H1 (cell line): ENCODE results near the gene COMP. TPM values are rescaled to one million over a fixed set of nuclear protein-coding genes. Genes with fewer than 3 reads are reported as not detected.

ENCODE experiments used
- CTCF ChIA-PET: fragments of 300-600 bp; sonication (Branson Sonifier 250); formaldehyde crosslinking; loops from one replicate; lab custom pipeline; 2021; ENCODE audit not compliant: partially characterized antibody; lab: Charles Lee
- POLR2A ChIA-PET: fragments of 300-600 bp; sonication (Branson Sonifier 250); formaldehyde crosslinking; loops from one replicate; lab custom pipeline; 2021; ENCODE audit warnings: inconsistent platforms; ENCODE audit not compliant: partially characterized antibody; lab: Charles Lee
- DNase-seq, 2 experiments: peaks; one replicate each; pipeline versions ENCODE4 v3.0.0 to v3.0.0-alpha.2; 2010 to 2022; ENCODE audit warnings: low spot score in 2 of 2, low read depth in 1 of 2, mixed read lengths in 1 of 2
- FAIRE-seq: peaks from 2 replicates; lab custom pipeline; 2011; peaks lifted over from hg19 to GRCh38; lab: Jason Lieb, UNC
- H2AFZ ChIP-seq: 2 replicates; pipeline ENCODE4 v1.8.1; 2012; ENCODE audit warnings: low read length, inconsistent platforms
- H2AK5ac ChIP-seq: 2 replicates; pipeline ENCODE4 v1.6.1; 2013; ENCODE audit warnings: low read depth, low read length
- H2BK120ac ChIP-seq: replicated peaks from 2 replicates; pipeline ENCODE3; 2013; ENCODE audit warnings: low read depth, low read length, inconsistent platforms
- H2BK12ac ChIP-seq: 2 replicates; pipeline ENCODE4 v1.6.1; 2013; ENCODE audit warnings: low read depth, low read length
- H2BK15ac ChIP-seq: 2 replicates; pipeline ENCODE4 v1.6.1; 2013; ENCODE audit warnings: low read length
- H2BK20ac ChIP-seq: 2 replicates; pipeline ENCODE4 v1.6.1; 2013; ENCODE audit warnings: low read length
- H2BK5ac ChIP-seq: 2 replicates; pipeline ENCODE4 v1.6.1; 2013; ENCODE audit warnings: low read depth, low read length
- H3K14ac ChIP-seq: 2 replicates; pipeline ENCODE4 v1.6.1; 2013; ENCODE audit warnings: inconsistent platforms; ENCODE audit not compliant: insufficient read length
- H3K18ac ChIP-seq: 2 replicates; pipeline ENCODE4 v1.6.1; 2013; ENCODE audit warnings: low read length; ENCODE audit errors: extremely low read depth
- H3K23ac ChIP-seq: 2 replicates; pipeline ENCODE4 v1.6.1; 2013; ENCODE audit warnings: inconsistent platforms; ENCODE audit not compliant: insufficient read length
- H3K23me2 ChIP-seq: 2 replicates; pipeline ENCODE4 v1.6.1; 2013; ENCODE audit warnings: low read depth, low read length
- H3K27ac ChIP-seq: 2 replicates; pipeline ENCODE4 v1.6.1; 2011; ENCODE audit warnings: low read depth, low read length, inconsistent platforms
- H3K27me3 ChIP-seq, 4 experiments: replicated peaks in 1 of 4; 1 replicate in 1 of 4; 2 replicates in 3 of 4; pipeline versions ENCODE4 v1.6.1 to v1.8.1; 2011 to 2013; ENCODE audit warnings: low read length in 3 of 4, mild to moderate bottlenecking in 3 of 4, inconsistent platforms in 2 of 4, mixed read lengths in 2 of 4, moderate library complexity in 1 of 4; ENCODE audit not compliant: control insufficient read depth in 3 of 4, insufficient read depth in 3 of 4; ENCODE audit errors: extremely low read depth in 1 of 4
- H3K36me3 ChIP-seq, 4 experiments: 2 replicates each; pipeline versions ENCODE4 v1.6.1 to v1.8.1; 2011 to 2013; ENCODE audit warnings: mild to moderate bottlenecking in 4 of 4, low read length in 3 of 4, moderate library complexity in 2 of 4, control low read depth in 1 of 4, inconsistent platforms in 1 of 4; ENCODE audit not compliant: insufficient read depth in 4 of 4, control insufficient read depth in 2 of 4
- H3K4ac ChIP-seq: replicated peaks from 2 replicates; pipeline ENCODE3; 2013; ENCODE audit warnings: low read length, low read depth, mixed read lengths, inconsistent platforms; ENCODE audit not compliant: insufficient read length
- H3K4me1 ChIP-seq, 4 experiments: replicated peaks in 1 of 4; 1 replicate in 1 of 4; 2 replicates in 3 of 4; pipeline versions ENCODE4 v1.6.1 to v1.8.1; 2011 to 2013; ENCODE audit warnings: low read length in 3 of 4, inconsistent platforms in 2 of 4, mixed read lengths in 1 of 4; ENCODE audit not compliant: insufficient read depth in 4 of 4, control insufficient read depth in 3 of 4
- H3K4me2 ChIP-seq, 2 experiments: 2 replicates each; pipeline versions ENCODE4 v1.6.1 to v1.8.1; 2011 to 2013; ENCODE audit warnings: low read depth in 2 of 2, low read length in 2 of 2, control low read depth in 1 of 2, inconsistent platforms in 1 of 2, mild to moderate bottlenecking in 1 of 2; ENCODE audit not compliant: insufficient read depth in 1 of 2
- H3K4me3 ChIP-seq, 4 experiments: fragments of 200-600, 300-600 bp in 1 of 4; sonication (generic), shearing (Covaris generic), sonication (Bioruptor Twin) in 1 of 4; 2 replicates each; pipeline versions ENCODE4 v1.5.1 to v1.8.1; 2011 to 2016; ENCODE audit warnings: low read length in 4 of 4, low read depth in 3 of 4, control low read depth in 2 of 4, inconsistent platforms in 2 of 4, mild to moderate bottlenecking in 2 of 4, mixed read lengths in 1 of 4, moderate library complexity in 1 of 4; ENCODE audit not compliant: insufficient read depth in 2 of 4; ENCODE audit errors: extremely low read depth in 1 of 4
- H3K56ac ChIP-seq: replicated peaks from 2 replicates; pipeline ENCODE3; 2013; ENCODE audit warnings: low read depth, mild to moderate bottlenecking, mixed read lengths, low read length, inconsistent platforms; ENCODE audit not compliant: insufficient read length
- H3K79me1 ChIP-seq: 2 replicates; pipeline ENCODE4 v1.6.1; 2013; ENCODE audit warnings: low read depth, low read length, control low read depth
- H3K79me2 ChIP-seq, 2 experiments: 2 replicates each; pipeline versions ENCODE4 v1.6.1 to v1.8.1; 2012 to 2013; ENCODE audit warnings: low read length in 2 of 2, mild to moderate bottlenecking in 2 of 2, inconsistent platforms in 1 of 2; ENCODE audit not compliant: insufficient read depth in 2 of 2, control insufficient read depth in 1 of 2
- H3K9ac ChIP-seq, 4 experiments: replicated peaks in 1 of 4; 1 replicate in 1 of 4; 2 replicates in 3 of 4; pipeline versions ENCODE4 v1.6.1 to v1.8.1; 2011 to 2013; ENCODE audit warnings: low read depth in 3 of 4, low read length in 3 of 4, control low read depth in 2 of 4, mild to moderate bottlenecking in 2 of 4, moderate library complexity in 2 of 4, inconsistent platforms in 1 of 4; ENCODE audit errors: extremely low read depth in 1 of 4
- H3K9me3 ChIP-seq, 2 experiments: 2 replicates each; pipeline versions ENCODE4 v1.6.1 to v1.8.1; 2012 to 2013; ENCODE audit warnings: mild to moderate bottlenecking in 2 of 2, moderate library complexity in 2 of 2, control low read depth in 1 of 2, inconsistent platforms in 1 of 2, low read depth in 1 of 2, low read length in 1 of 2, mixed read lengths in 1 of 2; ENCODE audit not compliant: insufficient read depth in 2 of 2
- H4K20me1 ChIP-seq, 2 experiments: replicated peaks in 1 of 2; 2 replicates each; pipeline versions ENCODE3 to v1.8.1; 2011 to 2013; ENCODE audit warnings: inconsistent platforms in 2 of 2, low read length in 2 of 2, mild to moderate bottlenecking in 1 of 2; ENCODE audit not compliant: insufficient read depth in 2 of 2, control insufficient read depth in 1 of 2
- H4K5ac ChIP-seq: 2 replicates; pipeline ENCODE4 v1.6.1; 2013; ENCODE audit warnings: low read length, low read depth, mixed read lengths, inconsistent platforms; ENCODE audit not compliant: insufficient read length
- H4K8ac ChIP-seq: 2 replicates; pipeline ENCODE4 v1.8.0; 2013; ENCODE audit warnings: mild to moderate bottlenecking, moderate library complexity, low read length, inconsistent platforms; ENCODE audit not compliant: insufficient read depth; ENCODE audit errors: extremely low read depth
- H4K91ac ChIP-seq: replicated peaks from 2 replicates; pipeline ENCODE3; 2013; ENCODE audit warnings: low read length, mixed read lengths, inconsistent platforms; ENCODE audit not compliant: insufficient read length
- ATF2 ChIP-seq: IDR thresholded peaks from 2 replicates; pipeline ENCODE4 v1.6.1; 2012; ENCODE audit warnings: low read length, inconsistent platforms
- CEBPB ChIP-seq: IDR thresholded peaks from 2 replicates; pipeline ENCODE4 v1.6.1; 2012; ENCODE audit warnings: low read depth, low read length
- CHD1 ChIP-seq: IDR thresholded peaks from 2 replicates; pipeline ENCODE4 v1.6.1; 2012; ENCODE audit warnings: low read depth, low read length, improper control_type of control experiment
- EGR1 ChIP-seq: IDR thresholded peaks from 2 replicates; pipeline ENCODE4 v1.6.1; 2011; ENCODE audit warnings: low read depth, low read length, borderline replicate concordance
- EZH2 ChIP-seq: fragments of 200-600 bp; sonication (generic); IDR thresholded peaks from 2 replicates; pipeline ENCODE4 v1.7.1; 2012; ENCODE audit warnings: low read depth, mild to moderate bottlenecking, moderate library complexity, low read length, inconsistent platforms; ENCODE audit not compliant: severe bottlenecking
- GABPA ChIP-seq: IDR thresholded peaks from 2 replicates; pipeline ENCODE4 v1.6.1; 2011; ENCODE audit warnings: mild to moderate bottlenecking, low read length, moderate library complexity, borderline replicate concordance; ENCODE audit not compliant: insufficient read depth
- NRF1 ChIP-seq: IDR thresholded peaks from 2 replicates; pipeline ENCODE4 v1.6.1; 2011; ENCODE audit warnings: mild to moderate bottlenecking, low read depth, low read length, improper control_type of control experiment
- RBBP5 ChIP-seq: IDR thresholded peaks from 2 replicates; pipeline ENCODE4 v1.7.1; 2012; ENCODE audit warnings: low read depth, mild to moderate bottlenecking, inconsistent platforms, low read length, moderate library complexity, borderline replicate concordance
- YY1 ChIP-seq: IDR thresholded peaks from 2 replicates; pipeline ENCODE4 v1.6.1; 2011; ENCODE audit warnings: low read depth, mild to moderate bottlenecking, low read length
- ZNF274 ChIP-seq: IDR thresholded peaks from 2 replicates; pipeline ENCODE4 v1.7.0; 2012; ENCODE audit warnings: low read length, borderline replicate concordance; ENCODE audit errors: extremely low read depth
- polyA plus RNA-seq, 7 experiments: library from polyadenylated mRNA; depleted of rRNA in 3 of 7; stranded (reverse) in 5 of 7; unstranded in 2 of 7; fragments of >200 nt in 5 of 7; fragments of 200-250 nt in 2 of 7; gene quantifications; 1 replicate in 5 of 7; 2 replicates in 1 of 7; 4 replicates in 1 of 7; pipeline versions ENCODE4 v1.2.1 to v1.2.3, GENCODE V29; 2011 to 2013; ENCODE audit warnings: missing spikeins in 2 of 7, mixed read lengths in 2 of 7
- total RNA-seq: library from RNA; stranded (reverse); fragmentation: NEBNext Ultra II Directional; extraction: Animal tissue kit (Norgen Biotek cat#: 25700); gene quantifications from 2 replicates; pipeline ENCODE4 v1.2.1, GENCODE V29; 2021
- TF ChIP-seq, protein P1 (sequence below): IDR thresholded peaks from 2 replicates; pipeline ENCODE4 v1.6.1; 2011; ENCODE audit warnings: low read depth, mild to moderate bottlenecking, low read length; ENCODE audit not compliant: insufficient read depth

Gene COMP
- total and polyA plus RNA-seq, 2 of the 8 experiments (the other 6 are each of a cell fraction or from before 2014, with no cell fraction given), result 0.17 TPM

GRCh38 chr19:18799389-18799970, 8.4 kb upstream of the COMP start:
- H3K9me3 ChIP-seq, result no peaks in the 10 kb centered on the region
- peaks cover 0 to 44% (median 31%) of the 10 kb centered on the region in 4 experiments; a peak in 6 of 7 replicates for H3K27me3 ChIP-seq
- no peak overlapping the region for H2BK20ac ChIP-seq
- H4K8ac ChIP-seq, result no peak overlapping the region
- H3K23me2 ChIP-seq, result peaks cover 11% of the 10 kb centered on the region; the same call in 1 of the 2 replicates
- H3K18ac ChIP-seq, result no peak overlapping the region
- no peak overlapping the region for H3K4me3 ChIP-seq
- no peak overlapping the region for H2BK120ac ChIP-seq
- H3K79me2 ChIP-seq, result no peaks in the 10 kb centered on the region
- no peaks in the 10 kb centered on the region for H3K36me3 ChIP-seq
- no peak overlapping the region for H2BK12ac ChIP-seq
- H3K4me2 ChIP-seq, result no peak overlapping the region
- POLR2A ChIA-PET, result interaction anchor here (0.8 to 1.6 kb wide), 4 partner anchors 9 to 349 kb away, joined by 3 to 4 read pairs (median 3); partner anchors contain the start of gene UPF1
- H2AFZ ChIP-seq, result no peak overlapping the region
- H2AK5ac ChIP-seq, result no peak overlapping the region
- H3K79me1 ChIP-seq, result no peaks in the 10 kb centered on the region
- H2BK15ac ChIP-seq, result no peak overlapping the region
- H3K56ac ChIP-seq, result peak overlapping the region; percentile 94
- H3K23ac ChIP-seq, result no peak overlapping the region
- H4K20me1 ChIP-seq, result peaks cover 0 to 11% of the 10 kb centered on the region in 2 experiments
- H3K14ac ChIP-seq, result no peak overlapping the region
- H3K27ac ChIP-seq, result no peak overlapping the region
- FAIRE-seq, result no peak
- peaks cover 0 to 2% (median 0%) of the 10 kb centered on the region in 4 experiments; a peak in 2 of 7 replicates for H3K4me1 ChIP-seq
- H4K5ac ChIP-seq, result no peak overlapping the region
- no peak overlapping the region for H4K91ac ChIP-seq
- no peak overlapping the region for H3K4ac ChIP-seq
- H2BK5ac ChIP-seq, result no peak overlapping the region
- H3K9ac ChIP-seq, result no peak overlapping the region
- CTCF ChIA-PET, result interaction anchor here (0.7 to 2.1 kb wide), 2 partner anchors 9 to 93 kb away, joined by 3 to 6 read pairs; no protein-coding TSS in a partner anchor
- DNase-seq, result no peak
- no peak for TF ChIP-seq YY1
- TF ChIP-seq, protein P1, sequence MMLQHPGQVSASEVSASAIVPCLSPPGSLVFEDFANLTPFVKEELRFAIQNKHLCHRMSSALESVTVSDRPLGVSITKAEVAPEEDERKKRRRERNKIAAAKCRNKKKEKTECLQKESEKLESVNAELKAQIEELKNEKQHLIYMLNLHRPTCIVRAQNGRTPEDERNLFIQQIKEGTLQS, result no peak
- no peak for TF ChIP-seq ATF2
- TF ChIP-seq NRF1, result no peak
- TF ChIP-seq EZH2, result no peak
- no peak for TF ChIP-seq ZNF274
- TF ChIP-seq CHD1, result no peak
- TF ChIP-seq RBBP5, result no peak
- TF ChIP-seq EGR1, result no peak
- no peak for TF ChIP-seq CEBPB
- TF ChIP-seq GABPA, result no peak
